ENCODE data around the gene PTRH1. TPM values are rescaled to one million over a fixed set of nuclear protein-coding genes. Genes with fewer than 3 reads are reported as not detected.

The PTRH1 gene
- polyA plus RNA-seq, 1 of the 3 experiments (the other 2 are of a cell fraction): 42.2 TPM

GRCh38 chr9:127679506-127679905, 36.0 kb downstream of the PTRH1 start:
- no peaks in the 10 kb centered on the region for H3K9me3 ChIP-seq
- no peaks in the 10 kb centered on the region for H3K4me1 ChIP-seq (ENCODE audit: control insufficient read depth in 1 of 2, insufficient read depth in 2 of 2, low read depth in 1 of 2, low read length in 1 of 2)
- CTCF ChIA-PET: interaction anchor here (1.2 to 2.0 kb wide), 2 partner anchors 14 to 55 kb away, joined by 4 to 5 read pairs; no protein-coding TSS in a partner anchor
- H3K27ac ChIP-seq (ENCODE audit: low read depth in 2 of 2, low read length in 1 of 2): no peak overlapping the region; a peak in 1 of 4 replicates
- TF ChIP-seq MEF2A (IDR thresholded peaks at IDR 0.05; ENCODE audit: borderline replicate concordance, low read depth): no peak
- TF ChIP-seq NFIC (IDR thresholded peaks at IDR 0.05; ENCODE audit: borderline replicate concordance): no peak
- no peak for TF ChIP-seq TEAD4 (IDR thresholded peaks at IDR 0.05; ENCODE audit: borderline replicate concordance, insufficient read depth)
- no peak for TF ChIP-seq USF1 (IDR thresholded peaks at IDR 0.05; ENCODE audit: borderline replicate concordance, low read depth)
- no peak for TF ChIP-seq USF2 (IDR thresholded peaks at IDR 0.05; ENCODE audit: borderline replicate concordance, low read depth, low read length)
- TF ChIP-seq POLR2AphosphoS5 (IDR thresholded peaks at IDR 0.05; ENCODE audit: low read depth, low read length): no peak
- TF ChIP-seq RFX5 (IDR thresholded peaks at IDR 0.05; ENCODE audit: low read length): no peak
- TF ChIP-seq EZH2phosphoT487 (IDR thresholded peaks at IDR 0.05; ENCODE audit: borderline replicate concordance, low read depth): no peak
- no peak for TF ChIP-seq REST (IDR thresholded peaks at IDR 0.05; ENCODE audit: low read depth, low read length)
- no peak for TF ChIP-seq FOSL2 (IDR thresholded peaks at IDR 0.05; ENCODE audit: borderline replicate concordance, low read depth)
- no peak for TF ChIP-seq NRF1 (IDR thresholded peaks at IDR 0.05; ENCODE audit: low read depth, low read length)
- no peak for TF ChIP-seq YY1 (IDR thresholded peaks at IDR 0.05; ENCODE audit: low read depth)
- no peak for TF ChIP-seq RCOR1 (IDR thresholded peaks at IDR 0.05; ENCODE audit: low read length)
- TF ChIP-seq GABPA (IDR thresholded peaks at IDR 0.05; ENCODE audit: low read depth): no peak
- no peak for TF ChIP-seq ZBTB33 (IDR thresholded peaks at IDR 0.05; ENCODE audit: borderline replicate concordance, low read depth)
- no peak for TF ChIP-seq RXRA (IDR thresholded peaks at IDR 0.05; ENCODE audit: borderline replicate concordance, low read depth)
- no peak for TF ChIP-seq MAX (IDR thresholded peaks at IDR 0.05; ENCODE audit: low read depth)
- no peak for TF ChIP-seq FOXJ3 (CRISPR knock-in tag; IDR thresholded peaks at IDR 0.05)
- no peak for TF ChIP-seq PBX3 (IDR thresholded peaks at IDR 0.05)
- H3K27me3 ChIP-seq (ENCODE audit: insufficient read depth): no peaks in the 10 kb centered on the region
- H3F3A ChIP-seq (replicated peaks; ENCODE audit: insufficient read depth): no peaks in the 10 kb centered on the region
- no peak for DNase-seq
- H4K20me1 ChIP-seq (ENCODE audit: insufficient read depth): no peaks in the 10 kb centered on the region
- H3K9ac ChIP-seq: no peak overlapping the region
- H3K9me2 ChIP-seq: no peaks in the 10 kb centered on the region
- POLR2A ChIA-PET: no interaction called here
- no peaks in the 10 kb centered on the region for H3K79me2 ChIP-seq (ENCODE audit: insufficient read depth)
- H3K36me3 ChIP-seq (replicated peaks in 1 of 2; ENCODE audit: control insufficient read depth in 1 of 2, insufficient read depth in 2 of 2, low read length in 1 of 2): peaks cover 5 to 75% of the 10 kb centered on the region in 2 experiments
- 67% methylated on average over 2 of the region's 2 CpGs for WGBS (ENCODE audit: low lambda C conversion rate)
- H3K4me2 ChIP-seq: no peak overlapping the region
- H3K4me3 ChIP-seq (ENCODE audit: low read depth in 2 of 2, low read length in 1 of 2): no peak overlapping the region
- no peak overlapping the region for H2AFZ ChIP-seq (ENCODE audit: low read depth)
